MCF 10A (cell line): ENCODE results near the gene CTPS2. TPM values are rescaled to one million over a fixed set of nuclear protein-coding genes. Genes with fewer than 3 reads are reported as not detected.
A peak's percentile ranks its signal among the peaks of the same experiment; 100 is the strongest.

Source experiments
- BruUV-seq: library from RNA; stranded (reverse); fragments of 400-500 nt; replicated peaks from 2 replicates; lab custom pipeline; 2021; lab: Mats Ljungman, UMichigan
- CTCF ChIA-PET: fragments of 300-600 bp; sonication (Branson Sonifier 250); formaldehyde crosslinking; extraction: SDS; loops from one replicate; lab custom pipeline; 2021; ENCODE audit warnings: antibody characterized with exemption, inconsistent platforms; lab: Yijun Ruan, JAX
- POLR2A ChIA-PET: fragments of 300-600, 350-650 bp; sonication (Branson Sonifier 250); formaldehyde crosslinking; extraction: SDS; loops from one replicate; lab custom pipeline; 2020; ENCODE audit warnings: antibody characterized with exemption, inconsistent platforms; lab: Yijun Ruan, JAX
- DNase-seq: peaks from one replicate; pipeline ENCODE4 v3.0.0-alpha.2; 2018; ENCODE audit not compliant: unreplicated experiment
- H3K27ac Mint-ChIP-seq: one replicate; pipeline ENCODE4 v1.8.0; 2022; ENCODE audit warnings: mild to moderate bottlenecking, low read depth, mixed read lengths; ENCODE audit not compliant: unreplicated experiment
- H3K27me3 Mint-ChIP-seq: one replicate; pipeline ENCODE4 v1.8.0; 2022; ENCODE audit warnings: mixed read lengths; ENCODE audit not compliant: insufficient read depth, unreplicated experiment
- H3K36me3 Mint-ChIP-seq: one replicate; pipeline ENCODE4 v1.8.0; 2022; ENCODE audit warnings: mild to moderate bottlenecking, moderate library complexity, mixed read lengths; ENCODE audit not compliant: insufficient read depth, unreplicated experiment
- H3K4me1 Mint-ChIP-seq: one replicate; pipeline ENCODE4 v1.8.0; 2022; ENCODE audit warnings: mixed read lengths; ENCODE audit not compliant: insufficient read depth, unreplicated experiment
- H3K4me3 Mint-ChIP-seq: one replicate; pipeline ENCODE4 v1.8.0; 2022; ENCODE audit warnings: mild to moderate bottlenecking, moderate library complexity, mixed read lengths; ENCODE audit not compliant: unreplicated experiment
- H3K9me3 Mint-ChIP-seq: one replicate; pipeline ENCODE4 v1.8.0; 2022; ENCODE audit warnings: mixed read lengths; ENCODE audit not compliant: unreplicated experiment
- CTCF ChIP-seq: fragments of 200-600 bp; IDR thresholded peaks from one replicate; pipeline ENCODE4 v1.8.0; 2022; ENCODE audit warnings: antibody characterized with exemption, mild to moderate bottlenecking; ENCODE audit not compliant: unreplicated experiment
- intact Hi-C: fragments of 100-400 bp; cut with micrococcal nuclease; formaldehyde crosslinking; loops from 2 replicates; pipeline ENCODE4 v1.14.1; 2022
- total RNA-seq: library from RNA; stranded (reverse); gene quantifications from 2 replicates; pipeline ENCODE4 v1.2.3, GENCODE V29; 2022

The CTPS2 gene
- total RNA-seq, 1 experiment from 2014 or later, result 5.3 TPM

GRCh38 chrX:16651391-16652024 is 61.0 kb downstream of the CTPS2 start:
- CTCF ChIA-PET, result interaction anchor here (0.6 to 1.4 kb wide), 4 partner anchors 13 to 243 kb away, joined by 3 to 5 read pairs (median 3); no protein-coding TSS in a partner anchor
- peaks cover 13% of the 10 kb centered on the region for H3K36me3 Mint-ChIP-seq
- no TSS peak for BruUV-seq
- intact Hi-C loops, result no loop called here
- no peak overlapping the region for H3K4me3 Mint-ChIP-seq
- no peaks in the 10 kb centered on the region for H3K4me1 Mint-ChIP-seq
- no peak for DNase-seq
- H3K27ac Mint-ChIP-seq, result no peak overlapping the region
- H3K9me3 Mint-ChIP-seq, result no peaks in the 10 kb centered on the region
- POLR2A ChIA-PET, result no interaction called here
- H3K27me3 Mint-ChIP-seq, result peaks cover 65% of the 10 kb centered on the region
- no peak for TF ChIP-seq CTCF

DNA sequence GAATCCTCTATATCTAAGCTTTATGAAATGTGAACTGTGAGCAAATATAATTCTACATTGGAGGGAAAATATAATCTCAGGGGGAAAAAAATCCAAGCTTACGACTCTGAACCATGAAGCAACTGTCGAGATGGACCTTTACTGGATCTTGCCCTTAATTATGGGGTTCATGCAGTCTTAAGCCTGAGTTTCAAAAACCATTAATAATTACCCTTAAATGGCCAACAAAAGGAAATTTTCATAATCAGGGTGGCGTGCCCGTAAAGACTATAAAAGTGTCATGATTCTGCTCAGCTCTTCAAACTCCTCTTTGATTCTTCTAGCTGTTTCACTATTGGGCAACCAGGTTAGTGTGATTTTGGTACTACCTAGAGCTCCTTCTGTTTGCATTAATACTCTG is 62.6 kb downstream of the CTPS2 start, which contains the start of gene S100G:
TSS of gene S100G (plus strand) at position 301 of the 400 bp plus-strand sequence. CDS start 849 bp downstream, outside the sequence.
- no peaks in the 10 kb centered on the region for H3K4me1 Mint-ChIP-seq
- no peak within 1 kb of the TSS for H3K27ac Mint-ChIP-seq
- CTCF ChIA-PET, result interaction anchor here (0.9 to 2.4 kb wide), 3 partner anchors 15 to 206 kb away, joined by 3 to 6 read pairs (median 6); no protein-coding TSS in a partner anchor

DNA sequence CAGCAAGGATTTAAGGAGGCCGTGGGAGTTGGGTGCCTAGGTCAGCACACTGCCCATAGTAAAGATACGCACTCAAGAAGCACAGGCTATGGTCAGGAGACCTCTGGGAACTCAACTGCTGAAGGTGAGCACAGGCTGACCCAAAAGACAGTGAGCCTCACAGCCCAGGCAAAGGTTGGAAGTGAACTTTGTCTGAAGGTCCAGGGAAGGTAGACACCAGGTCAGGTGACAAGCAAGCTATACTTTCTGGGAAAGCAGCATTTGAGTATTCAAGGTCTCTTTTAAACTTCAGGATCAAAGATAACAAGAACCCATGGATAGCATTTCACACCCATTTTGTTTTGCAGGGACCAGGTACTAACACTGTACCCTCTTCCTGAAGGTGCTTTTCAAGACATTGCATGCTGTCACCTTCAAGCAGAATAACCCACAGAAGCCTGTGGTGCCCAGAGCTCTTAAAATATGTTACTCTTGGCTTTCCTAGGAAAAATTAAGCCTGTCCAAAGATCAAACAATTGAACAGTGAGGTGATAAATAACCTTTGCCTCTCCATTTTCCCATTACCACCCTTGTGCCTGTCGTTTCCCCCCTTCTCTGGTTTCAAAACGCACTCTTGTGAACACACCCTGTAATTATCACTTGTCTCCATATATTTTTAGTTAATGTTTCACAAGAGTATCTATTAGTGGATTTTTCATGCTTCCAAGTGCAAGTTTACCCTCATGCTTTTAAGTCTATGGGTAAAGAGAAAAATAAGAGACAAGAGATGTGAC is 65.9 kb downstream of the CTPS2 start:
- Mint-ChIP-seq H3K4me3 (no peak overlapping the region), H3K36me3 (peaks cover 13% of the 10 kb centered on the region), H3K9me3 (no peaks in the 10 kb centered on the region), H3K27me3 (peaks cover 55% of the 10 kb centered on the region), H3K4me1 (peaks cover 6% of the 10 kb centered on the region), H3K27ac (no peak overlapping the region)
- intact Hi-C loops, result no loop called here
- ChIA-PET CTCF (no interaction called here), POLR2A (no interaction called here)
- DNase-seq, result no peak
- no peak for TF ChIP-seq CTCF
- no TSS peak for BruUV-seq

More for the DNA sequence above, 62.6 kb downstream of the CTPS2 start, which contains the start of gene S100G:
- BruUV-seq, result no TSS peak
- DNase-seq, result no peak
- Mint-ChIP-seq H3K27me3 (peaks cover 48% of the 10 kb centered on the region), H3K9me3 (no peaks in the 10 kb centered on the region), H3K4me3 (no peak within 1 kb of the TSS), H3K36me3 (peaks cover 7% of the 10 kb centered on the region)
- intact Hi-C loops, result no loop called here
- POLR2A ChIA-PET, result interaction anchor here (1.4 kb wide), 1 partner anchor 47 kb away, joined by 3 read pairs; no protein-coding TSS in a partner anchor
- TF ChIP-seq CTCF, result no peak

DNA sequence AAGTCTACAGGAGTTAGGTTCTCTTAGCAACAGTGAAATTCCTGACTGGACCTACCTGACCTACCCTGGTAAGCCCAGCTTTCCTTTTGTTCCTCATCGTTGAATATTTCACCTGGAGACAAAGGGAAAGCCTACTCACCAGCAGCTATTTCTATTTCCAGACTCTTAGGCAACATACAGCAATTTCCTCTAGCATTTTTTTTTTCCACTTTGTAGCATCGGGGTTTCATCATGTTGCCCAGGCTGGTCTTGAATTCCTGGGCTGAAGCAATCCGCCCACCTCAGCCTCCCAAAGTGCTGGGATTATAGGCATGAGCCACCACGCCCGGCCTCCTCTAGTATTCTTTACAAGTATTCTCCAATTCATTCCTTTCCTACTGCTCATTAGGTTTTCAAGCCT is 69.3 kb downstream of the CTPS2 start:
- no TSS peak for BruUV-seq
- no peak for TF ChIP-seq CTCF
- intact Hi-C loops, result no loop called here
- CTCF ChIA-PET, result interaction anchor here (0.6 to 2.2 kb wide), 4 partner anchors 26 to 212 kb away, joined by 3 to 10 read pairs (median 3); no protein-coding TSS in a partner anchor
- H3K36me3 Mint-ChIP-seq, result peaks cover 12% of the 10 kb centered on the region
- no peak overlapping the region for H3K4me3 Mint-ChIP-seq
- peaks cover 6% of the 10 kb centered on the region for H3K4me1 Mint-ChIP-seq
- H3K9me3 Mint-ChIP-seq, result no peaks in the 10 kb centered on the region
- H3K27me3 Mint-ChIP-seq, result peaks cover 69% of the 10 kb centered on the region
- no peak overlapping the region for H3K27ac Mint-ChIP-seq
- POLR2A ChIA-PET, result no interaction called here
- DNase-seq, result peak; percentile 55
